Measurements from ENCODE around the gene APOOL. TPM values are rescaled to one million over a fixed set of nuclear protein-coding genes. Genes with fewer than 3 reads are reported as not detected.

Gene APOOL
- total and polyA plus RNA-seq, 2 donors (not counting 3 experiments of a cell fraction or from before 2014, with no cell fraction given) = 3.4 to 17.4 TPM

- Histone ChIP-seq H3K27ac (ENCODE audit: insufficient read depth, low read depth, low read length) (no peak overlapping the region), H2AFZ (ENCODE audit: low read depth, low read length) (no peak overlapping the region), H3K4me2 (ENCODE audit: insufficient read depth, low read length) (no peak overlapping the region), H3K9me1 (replicated peaks; ENCODE audit: control insufficient read depth, extremely low read depth, insufficient read depth, low read length) (no peaks in the 10 kb centered on the region), H3K4me3 (replicated peaks in 1 of 3; ENCODE audit: insufficient read depth in 1 of 3, low read depth in 1 of 3, low read length in 3 of 3) (no peak overlapping the region), H3K9me3 (replicated peaks; ENCODE audit: control insufficient read depth, insufficient read depth, low read length) (no peaks in the 10 kb centered on the region), H4K20me1 (replicated peaks; ENCODE audit: control insufficient read depth, extremely low read depth, insufficient read depth, low read length) (no peaks in the 10 kb centered on the region), H3K9ac (replicated peaks; ENCODE audit: extremely low read depth, insufficient read depth, low read length) (no peak overlapping the region), H3K4me1 (ENCODE audit: control insufficient read depth, extremely low read depth, insufficient read depth, low read length) (no peaks in the 10 kb centered on the region), H3K36me3 (ENCODE audit: control insufficient read depth in 2 of 2, extremely low read depth in 1 of 2, insufficient read depth in 2 of 2, low read length in 2 of 2) (no peaks in the 10 kb centered on the region), H3K79me2 (ENCODE audit: control insufficient read depth, insufficient read depth, low read length) (no peaks in the 10 kb centered on the region), H3K27me3 (ENCODE audit: control insufficient read depth in 2 of 2, insufficient read depth in 2 of 2, low read length in 2 of 2) (no peaks in the 10 kb centered on the region)
- intact Hi-C loops (cut with micrococcal nuclease) (no loop called here), dilution Hi-C loops (cut with MboI; ENCODE audit: extremely low pct_ligation_motif_present, low sequenced_read_pairs) (no loop called here)
- TF ChIP-seq FOS (IDR thresholded peaks at IDR 0.05; ENCODE audit: borderline replicate concordance, insufficient read depth, low read length) (no peak), POLR2A (IDR thresholded peaks at IDR 0.05; ENCODE audit: low read depth, low read length) (no peak), GATA2 (IDR thresholded peaks at IDR 0.05; ENCODE audit: insufficient read depth, insufficient read length, low read depth, low read length) (no peak), JUN (IDR thresholded peaks at IDR 0.05; ENCODE audit: borderline replicate concordance, insufficient read depth, insufficient read length, low read depth) (no peak), MYC (IDR thresholded peaks at IDR 0.05; ENCODE audit: low read depth, low read length) (no peak), CTCF (IDR thresholded peaks at IDR 0.05; ENCODE audit: extremely low read depth in 1 of 2, insufficient read depth in 1 of 2, low read depth in 1 of 2, low read length in 2 of 2) (no peak), MAX (IDR thresholded peaks at IDR 0.05; ENCODE audit: insufficient read depth, insufficient read length) (no peak), POLR2AphosphoS5 (IDR thresholded peaks at IDR 0.05; ENCODE audit: insufficient read depth, low read depth, low read length) (no peak), EZH2 (IDR thresholded peaks at IDR 0.05; ENCODE audit: borderline replicate concordance, low read depth, low read length, severe bottlenecking) (no peak)
- no TSS peak for BruUV-seq (replicated peaks)
- no peak for DNase-seq (ENCODE audit: low read depth, low spot score)
- POLR2A ChIA-PET = no interaction called here
- no peak for FAIRE-seq
- CTCF ChIA-PET = no interaction called here
These were observed 111.6 kb downstream of the APOOL start for GRCh38 chrX:85115252-85115651.

Data from endothelial cell of umbilical vein (primary cell).